SIG-M5 (cell line): Measurements from ENCODE around the gene PC.

Experiments
- DNase-seq: peaks from one replicate; lab custom pipeline; 2025; lab: John Stamatoyannopoulos, UW

PC gene

GRCh38 chr11:66855574-66856495, 102.3 kb downstream of the PC start:
- DNase-seq = peak; percentile 15

DNA sequence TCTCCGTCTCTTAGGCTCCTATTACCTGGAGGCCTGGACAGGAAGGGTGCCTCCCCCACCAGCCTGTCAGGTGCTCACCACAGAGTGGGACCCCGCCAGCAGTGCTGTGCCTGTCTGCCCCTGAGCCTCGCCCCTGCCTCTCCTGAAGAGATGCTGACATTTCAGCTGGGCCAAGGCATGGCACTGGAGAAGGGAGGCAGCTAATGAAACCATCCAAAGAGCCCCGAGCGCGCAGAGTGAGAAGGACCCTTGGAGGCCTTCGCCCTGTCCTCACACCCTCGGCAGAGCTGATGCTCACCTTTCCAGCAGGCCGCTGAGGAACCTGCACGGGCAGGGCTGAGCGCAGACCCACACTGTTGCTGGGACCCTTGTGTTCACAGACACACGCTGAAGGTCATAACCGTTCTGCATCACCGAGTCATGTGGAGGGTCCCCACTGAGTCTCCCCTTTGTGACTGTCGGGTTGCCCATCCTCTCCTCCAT, 103.4 kb downstream of the PC start:
- no peak for DNase-seq

DNA sequence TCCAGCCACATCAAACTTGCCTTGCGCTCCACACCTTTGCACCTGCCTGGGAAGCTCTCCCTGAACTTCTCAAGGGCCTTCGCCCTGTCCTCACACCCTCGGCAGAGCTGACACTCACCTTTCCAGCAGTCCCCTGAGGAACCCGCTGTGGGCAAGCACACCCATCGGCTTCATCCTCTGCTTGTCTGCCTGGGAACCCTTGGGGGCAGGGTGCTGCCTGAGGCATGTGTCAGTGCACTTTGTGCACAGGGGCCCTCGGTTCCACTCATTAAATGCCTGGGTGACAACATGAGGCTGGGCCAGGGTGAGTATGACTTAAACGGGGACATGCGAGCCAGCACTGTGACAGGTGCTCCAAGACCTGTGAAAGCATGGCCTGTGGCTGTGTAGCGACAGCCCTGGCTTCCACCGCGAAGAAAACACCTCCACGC, 103.9 kb downstream of the PC start:
- DNase-seq = no peak

DNA sequence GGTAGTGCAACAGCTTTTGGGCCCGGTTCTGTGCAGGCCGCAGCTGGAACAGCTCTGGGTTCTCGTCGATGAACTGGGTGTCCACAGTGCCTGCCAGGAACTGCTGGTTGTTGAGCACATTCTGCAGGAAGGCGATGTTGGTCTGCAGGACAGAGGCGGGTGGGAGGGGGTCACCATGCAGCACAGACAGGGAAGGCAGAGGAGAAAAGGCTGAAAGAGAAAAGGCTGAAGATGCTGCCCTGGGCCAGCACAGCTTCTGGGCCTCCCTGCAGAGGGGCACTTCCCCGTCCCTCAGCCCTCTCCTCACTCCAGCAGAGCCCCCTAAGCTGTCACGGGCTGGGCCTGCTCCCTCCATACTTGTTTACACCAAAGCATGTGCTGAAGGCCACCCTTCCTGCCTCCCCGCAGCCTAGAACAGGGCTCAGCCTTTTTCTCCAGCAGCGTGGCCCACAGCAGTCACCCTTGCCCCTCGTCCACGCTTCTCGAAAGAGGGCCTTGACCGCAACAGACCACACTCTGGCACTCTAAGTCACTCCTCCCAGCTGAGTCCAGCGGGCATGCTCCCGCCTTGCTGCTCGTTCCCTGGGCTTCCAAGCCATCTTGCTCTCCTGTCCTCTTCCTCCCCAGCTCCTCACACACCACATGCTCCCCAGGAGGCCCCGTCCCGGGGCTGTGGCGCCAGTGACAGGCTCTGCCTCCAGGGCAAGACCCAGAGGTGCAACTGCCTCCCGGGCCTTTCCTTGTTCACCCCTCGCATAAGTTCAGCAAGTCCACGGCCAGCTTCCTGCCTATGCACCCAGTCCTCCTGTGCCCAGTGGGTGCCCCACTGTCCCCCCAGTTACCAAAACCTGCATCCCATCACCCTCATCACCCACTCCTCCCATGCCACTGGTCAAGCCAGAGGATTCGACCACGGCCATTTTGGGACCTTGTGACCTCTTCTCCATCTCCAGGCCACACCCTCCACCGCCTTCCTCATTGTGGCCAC, 104.6 kb downstream of the PC start:
- DNase-seq = no peak

- DNase-seq = no peak
Measured at GRCh38 chr11:66852466-66853241, 105.5 kb downstream of the PC start.

DNA sequence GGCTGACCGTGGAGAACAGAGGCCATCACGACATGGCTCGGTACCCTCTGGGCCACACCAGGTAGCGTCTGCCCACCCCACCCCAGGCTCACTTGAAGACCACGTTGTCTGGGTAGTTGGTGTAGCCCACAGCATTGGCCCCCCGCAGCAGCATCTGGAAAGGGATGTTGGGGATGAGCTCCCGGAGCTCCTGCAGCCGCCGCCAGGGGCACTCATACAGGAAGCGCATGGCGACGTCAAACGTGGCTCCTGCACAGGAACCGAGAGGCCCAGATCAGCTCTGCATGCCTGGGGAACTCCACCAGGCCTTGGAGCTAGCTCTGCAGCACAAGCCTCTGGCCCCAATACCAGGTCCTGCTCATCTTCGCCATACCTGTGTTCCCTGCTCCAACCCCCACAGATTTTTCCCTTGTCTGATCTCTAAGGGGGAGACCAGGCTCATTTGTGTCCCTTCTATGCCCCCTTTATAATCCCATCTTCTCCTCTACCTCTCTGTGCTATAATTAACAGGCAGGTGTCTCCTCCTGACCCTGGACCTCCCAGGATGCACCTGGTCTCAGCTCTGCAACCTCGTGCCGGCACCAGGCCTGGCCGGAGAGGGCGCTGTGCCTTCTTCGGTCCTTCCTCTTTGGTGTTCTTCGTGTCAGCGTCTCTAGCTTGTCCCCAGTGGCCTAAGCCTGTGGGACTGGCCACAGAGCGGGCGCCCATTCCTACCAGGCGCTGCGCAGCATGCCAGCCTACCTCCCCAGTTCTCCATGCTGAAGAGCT, 106.3 kb downstream of the PC start:
- DNase-seq = no peak

- no peak for DNase-seq
Measured at GRCh38 chr11:66851239-66851596, 107.0 kb downstream of the PC start.

DNA sequence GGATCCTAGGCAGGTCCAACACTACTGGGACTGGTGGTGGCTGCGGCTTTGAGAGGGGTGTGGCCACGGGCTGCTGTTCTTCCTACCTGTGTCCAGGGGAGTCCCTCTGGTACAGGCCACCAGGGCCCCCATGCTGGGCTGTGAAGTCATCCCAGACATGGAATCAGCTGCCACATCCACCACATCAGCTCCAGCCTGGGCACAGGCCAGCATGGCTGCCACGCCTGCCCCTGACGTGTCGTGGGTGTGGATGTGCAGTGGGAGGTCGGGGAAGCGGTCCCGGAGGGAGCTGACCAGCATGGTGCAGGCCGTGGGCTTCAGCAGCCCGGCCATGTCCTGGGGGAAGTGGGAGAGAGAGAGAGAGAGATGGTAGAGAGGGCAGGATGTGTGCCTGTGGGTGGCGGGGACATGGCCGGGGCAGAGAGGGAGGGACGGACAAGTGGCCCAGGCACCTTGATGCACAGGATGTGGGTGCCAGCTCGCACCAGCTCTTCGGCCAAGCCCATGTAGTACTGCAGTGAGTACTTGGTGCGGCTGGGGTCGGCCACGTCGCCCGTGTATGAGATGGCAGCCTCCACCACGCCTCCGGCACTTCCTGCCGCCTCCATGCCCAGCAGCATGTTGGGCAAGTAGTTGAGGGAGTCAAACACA, 107.5 kb downstream of the PC start:
- no peak for DNase-seq

DNA sequence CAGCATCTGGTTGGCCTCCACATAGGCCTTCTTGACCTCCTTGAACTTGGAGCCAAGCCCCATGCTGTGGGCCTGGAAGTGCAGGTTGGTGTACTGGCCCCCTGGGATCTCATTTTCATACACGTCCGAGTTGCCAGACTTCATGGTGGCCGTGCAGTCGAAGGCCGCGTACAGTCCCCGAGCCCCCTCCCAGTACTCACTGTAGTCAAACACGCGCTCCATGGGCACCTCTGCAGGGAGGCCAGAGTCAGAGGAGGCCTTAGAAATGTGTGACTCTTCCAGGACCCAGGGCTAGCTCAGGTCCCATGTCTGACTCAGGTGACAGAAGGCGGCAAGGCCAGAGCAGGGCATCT, 108.0 kb downstream of the PC start:
- DNase-seq = no peak

- DNase-seq = no peak
Measured at GRCh38 chr11:66849501-66850234, 108.5 kb downstream of the PC start.

DNA sequence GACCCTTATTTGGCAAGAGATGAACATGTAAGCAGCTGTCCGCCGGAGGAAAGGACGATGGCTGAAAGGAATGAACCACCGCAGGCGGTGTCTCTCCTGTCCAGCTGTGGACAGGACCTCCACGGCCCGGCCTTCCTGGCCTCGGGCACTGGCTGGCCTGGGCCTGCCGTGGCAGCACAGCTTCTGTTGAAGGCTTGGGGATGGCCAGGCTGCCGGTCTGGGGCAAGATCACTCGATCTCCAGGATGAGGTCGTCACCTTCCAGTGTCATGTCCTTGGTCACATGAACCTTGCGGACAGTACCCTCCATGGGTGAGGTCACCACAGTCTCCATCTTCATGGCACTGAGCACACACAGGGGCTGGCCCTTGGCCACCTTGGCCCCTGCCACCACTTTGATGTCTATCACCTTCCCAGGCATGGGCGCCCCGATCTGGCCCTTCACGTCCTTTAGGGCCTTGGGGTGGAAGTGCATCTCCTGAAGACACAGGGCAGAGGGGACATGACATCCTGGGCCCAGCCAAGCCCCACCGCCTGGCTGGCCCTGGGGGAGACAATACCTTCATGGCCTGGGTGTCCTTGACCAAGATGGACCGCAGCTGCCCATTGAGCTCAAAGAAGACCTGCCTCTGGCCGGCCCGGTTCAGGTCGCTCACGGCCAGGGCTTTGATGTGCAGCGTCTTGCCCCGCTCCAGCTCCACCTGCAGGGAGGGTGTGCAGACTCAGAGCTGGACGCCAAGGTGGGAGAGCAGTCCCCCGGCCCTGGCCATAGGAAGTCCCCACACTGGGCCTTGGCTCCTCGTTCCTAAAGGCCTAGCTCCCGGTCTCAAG, 109.3 kb downstream of the PC start:
- DNase-seq = no peak

GRCh38 chr11:66847461-66848232, 110.5 kb downstream of the PC start:
- DNase-seq = no peak

- DNase-seq = no peak
Measured at GRCh38 chr11:66846671-66847091, 111.5 kb downstream of the PC start.

GRCh38 chr11:66845876-66846212, 112.3 kb downstream of the PC start:
- DNase-seq = no peak

- DNase-seq = no peak
Measured at GRCh38 chr11:66845143-66845875, 112.9 kb downstream of the PC start.

GRCh38 chr11:66844496-66845142, 113.6 kb downstream of the PC start:
- DNase-seq = no peak
